Cardiac muscle cell (in vitro differentiated cells and primary cell): Measurements from ENCODE around the gene RTL10. TPM values are rescaled to one million over a fixed set of nuclear protein-coding genes. Genes with fewer than 3 reads are reported as not detected.
A peak's percentile ranks its signal among the peaks of the same experiment; 100 is the strongest.

ENCODE experiments used
- DNase-seq, 2 donors: peaks; one replicate each; pipeline versions ENCODE4 v3.0.0 to v3.0.0-alpha.2; 2010 to 2017; ENCODE audit warnings: low read depth in 1 of 2, low spot score in 1 of 2
- H3K27ac ChIP-seq: fragments of 200-600 bp; sonication (generic); 2 replicates; pipeline ENCODE4 v1.5.1; 2016
- H3K27me3 ChIP-seq: fragments of 200-600 bp; sonication (generic); 2 replicates; pipeline ENCODE4 v1.6.0; 2016; ENCODE audit warnings: control low read depth
- H3K36me3 ChIP-seq: fragments of 200-600 bp; sonication (generic); 2 replicates; pipeline ENCODE4 v1.5.1; 2016; ENCODE audit warnings: control low read depth
- H3K4me1 ChIP-seq: fragments of 200-600 bp; sonication (generic); 2 replicates; pipeline ENCODE4 v1.8.1; 2017; ENCODE audit warnings: low read depth, mild to moderate bottlenecking, mixed run types
- H3K4me3 ChIP-seq: fragments of 200-600 bp; sonication (generic); 2 replicates; pipeline ENCODE4 v1.5.1; 2016; ENCODE audit warnings: mild to moderate bottlenecking
- H3K9me3 ChIP-seq: fragments of 200-600 bp; sonication (generic); 2 replicates; pipeline ENCODE4 v1.5.1; 2017; ENCODE audit warnings: low read depth, mild to moderate bottlenecking, control low read depth
- polyA plus RNA-seq: library from polyadenylated mRNA; unstranded; fragments of >200 nt; fragmentation: Nextera tagmentation; extraction: Ambion mirVana; gene quantifications from 2 replicates; pipeline ENCODE4 v1.2.1, GENCODE V29; 2016
- total RNA-seq: library from RNA; depleted of rRNA; stranded (reverse); fragments of >200 nt; gene quantifications from 2 replicates; pipeline ENCODE4 v1.2.3, GENCODE V29; 2016
- TF ChIP-seq, protein P1 (sequence below): IDR thresholded peaks from 2 replicates; pipeline ENCODE4 v1.5.1; 2012; ENCODE audit warnings: low read depth, mild to moderate bottlenecking, low read length

Gene RTL10
- total and polyA plus RNA-seq, 2 experiments from 2014 or later: 11.9 to 20.9 TPM

DNA sequence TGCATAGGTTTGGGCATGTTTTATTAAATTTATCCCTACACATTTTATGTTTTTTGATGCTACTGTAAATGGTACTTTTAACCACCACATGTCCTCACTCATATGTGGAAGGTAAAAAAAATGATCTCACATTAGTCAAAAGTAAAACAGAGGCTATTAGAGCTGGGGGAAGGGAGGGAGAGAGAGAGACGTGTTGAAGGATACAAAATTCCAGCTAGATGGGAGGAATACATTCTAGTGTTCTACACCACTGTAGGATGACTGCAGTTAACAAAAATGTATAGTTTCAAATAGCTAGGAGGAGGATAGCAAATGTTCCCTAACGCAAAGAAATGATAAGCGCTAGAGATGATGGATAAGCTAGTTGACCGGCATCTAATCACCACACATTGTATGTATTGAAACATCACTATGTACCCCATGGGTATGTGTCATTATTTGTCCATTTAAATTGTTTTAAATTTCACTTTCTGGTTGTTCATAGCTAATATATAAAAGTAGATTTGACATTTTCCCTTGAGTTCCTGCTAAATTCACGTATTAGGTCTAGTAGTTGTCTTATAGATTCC lies 9.9 kb upstream of the RTL10 start:
- DNase-seq: peak in 1 of 2 donors; percentile 66
- Histone ChIP-seq H3K36me3 (no peaks in the 10 kb centered on the region), H3K4me3 (no peak overlapping the region), H3K9me3 (no peaks in the 10 kb centered on the region), H3K27ac (no peak overlapping the region), H3K27me3 (no peaks in the 10 kb centered on the region), H3K4me1 (no peaks in the 10 kb centered on the region)
- TF ChIP-seq, protein P1, sequence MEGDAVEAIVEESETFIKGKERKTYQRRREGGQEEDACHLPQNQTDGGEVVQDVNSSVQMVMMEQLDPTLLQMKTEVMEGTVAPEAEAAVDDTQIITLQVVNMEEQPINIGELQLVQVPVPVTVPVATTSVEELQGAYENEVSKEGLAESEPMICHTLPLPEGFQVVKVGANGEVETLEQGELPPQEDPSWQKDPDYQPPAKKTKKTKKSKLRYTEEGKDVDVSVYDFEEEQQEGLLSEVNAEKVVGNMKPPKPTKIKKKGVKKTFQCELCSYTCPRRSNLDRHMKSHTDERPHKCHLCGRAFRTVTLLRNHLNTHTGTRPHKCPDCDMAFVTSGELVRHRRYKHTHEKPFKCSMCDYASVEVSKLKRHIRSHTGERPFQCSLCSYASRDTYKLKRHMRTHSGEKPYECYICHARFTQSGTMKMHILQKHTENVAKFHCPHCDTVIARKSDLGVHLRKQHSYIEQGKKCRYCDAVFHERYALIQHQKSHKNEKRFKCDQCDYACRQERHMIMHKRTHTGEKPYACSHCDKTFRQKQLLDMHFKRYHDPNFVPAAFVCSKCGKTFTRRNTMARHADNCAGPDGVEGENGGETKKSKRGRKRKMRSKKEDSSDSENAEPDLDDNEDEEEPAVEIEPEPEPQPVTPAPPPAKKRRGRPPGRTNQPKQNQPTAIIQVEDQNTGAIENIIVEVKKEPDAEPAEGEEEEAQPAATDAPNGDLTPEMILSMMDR: no peak

DNA sequence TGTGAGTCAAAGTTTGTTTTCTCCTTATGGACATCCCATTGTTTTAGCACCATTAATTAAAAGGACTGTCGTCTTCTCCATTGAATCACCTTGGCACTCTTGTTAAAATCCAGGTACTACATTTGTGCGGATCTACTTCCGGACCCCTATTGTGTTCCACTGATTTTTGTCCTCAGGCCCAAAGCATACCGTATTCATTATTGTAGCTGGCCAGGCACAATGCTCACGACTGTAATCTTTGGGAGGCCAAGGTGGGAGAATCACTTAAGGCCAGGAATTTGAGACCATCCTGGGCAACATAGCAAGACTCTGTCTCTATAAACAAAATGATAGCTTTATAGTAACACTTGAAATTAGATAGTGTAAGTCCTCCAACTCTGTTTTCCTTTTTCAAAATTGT lies 8.9 kb upstream of the RTL10 start:
- Histone ChIP-seq H3K4me1 (no peaks in the 10 kb centered on the region), H3K27me3 (no peaks in the 10 kb centered on the region)
- TF ChIP-seq, protein P1: no peak

DNA sequence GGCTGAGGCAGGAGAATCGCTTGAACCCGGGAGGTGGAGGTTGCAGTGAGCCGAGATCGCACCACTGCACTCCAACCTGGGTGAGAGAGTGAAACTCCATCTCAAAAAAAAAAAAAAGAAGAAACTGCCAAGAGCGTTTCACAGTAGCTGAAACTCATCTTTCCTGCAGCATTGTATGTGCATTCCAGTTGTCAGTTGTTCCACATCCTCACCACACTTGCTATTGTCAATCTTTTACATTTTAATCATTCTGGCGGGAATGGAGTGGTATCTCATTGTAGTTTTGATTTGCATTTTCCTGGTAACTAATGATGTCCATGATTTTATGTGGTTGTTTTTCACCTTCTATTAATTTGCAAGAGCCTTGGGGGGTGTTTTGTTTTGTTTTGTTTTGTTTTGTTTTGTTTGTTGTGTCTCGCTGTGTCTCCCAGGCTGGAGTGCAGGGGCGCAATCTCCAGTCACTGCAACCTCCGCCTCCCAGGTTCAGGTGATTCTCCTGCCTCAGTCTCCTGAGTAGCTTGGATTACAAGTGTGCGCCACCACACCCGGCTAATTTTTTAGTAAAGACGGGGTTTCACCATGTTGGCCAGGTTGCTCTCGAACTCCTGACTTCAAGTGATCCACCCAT lies 8.1 kb upstream of the RTL10 start:
- Histone ChIP-seq H3K36me3 (no peaks in the 10 kb centered on the region), H3K27me3 (no peaks in the 10 kb centered on the region), H3K4me1 (no peaks in the 10 kb centered on the region), H3K4me3 (no peak overlapping the region), H3K9me3 (no peaks in the 10 kb centered on the region), H3K27ac (no peak overlapping the region)
- no peak for DNase-seq
- TF ChIP-seq, protein P1: no peak

More for the DNA sequence above, 8.9 kb upstream of the RTL10 start:
- H3K9me3 ChIP-seq: no peaks in the 10 kb centered on the region
- H3K36me3 ChIP-seq: no peaks in the 10 kb centered on the region
- DNase-seq: no peak
- no peak overlapping the region for H3K4me3 ChIP-seq
- no peak overlapping the region for H3K27ac ChIP-seq

DNA sequence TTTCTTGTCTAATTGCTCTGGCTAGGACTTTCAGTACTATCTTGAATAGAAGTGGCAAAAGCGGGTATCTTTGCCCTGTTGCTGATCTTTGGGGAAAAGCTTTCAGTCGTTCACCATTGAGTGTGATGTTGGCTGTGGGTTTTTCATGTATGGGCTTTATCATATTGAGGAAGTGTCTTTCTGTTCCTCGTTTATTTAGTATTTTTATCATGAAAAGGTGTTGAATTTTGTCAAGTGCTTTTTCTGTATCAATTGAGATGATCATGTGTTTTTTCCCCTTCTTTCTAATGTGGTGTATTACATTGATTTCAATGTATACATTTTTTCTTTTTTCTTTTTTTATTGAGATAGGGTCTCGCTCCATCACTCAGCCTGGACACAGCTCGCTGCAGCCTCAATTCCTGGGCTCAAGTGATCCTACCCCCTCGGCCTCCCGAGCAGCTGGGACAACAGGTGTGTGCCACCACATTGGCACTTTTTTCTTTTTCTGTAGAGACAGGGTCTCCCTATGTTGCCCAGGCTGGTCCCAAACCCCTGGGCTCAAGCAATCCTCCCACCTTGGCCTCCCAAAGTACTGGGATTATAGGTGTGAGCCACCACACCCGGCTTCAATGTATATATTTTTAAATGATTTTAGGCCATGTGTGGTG lies 5.3 kb upstream of the RTL10 start:
- Histone ChIP-seq H3K27me3 (no peaks in the 10 kb centered on the region), H3K4me3 (no peak overlapping the region), H3K9me3 (no peaks in the 10 kb centered on the region), H3K27ac (no peak overlapping the region), H3K4me1 (no peaks in the 10 kb centered on the region), H3K36me3 (no peaks in the 10 kb centered on the region)
- TF ChIP-seq, protein P1: no peak
- DNase-seq: no peak

DNA sequence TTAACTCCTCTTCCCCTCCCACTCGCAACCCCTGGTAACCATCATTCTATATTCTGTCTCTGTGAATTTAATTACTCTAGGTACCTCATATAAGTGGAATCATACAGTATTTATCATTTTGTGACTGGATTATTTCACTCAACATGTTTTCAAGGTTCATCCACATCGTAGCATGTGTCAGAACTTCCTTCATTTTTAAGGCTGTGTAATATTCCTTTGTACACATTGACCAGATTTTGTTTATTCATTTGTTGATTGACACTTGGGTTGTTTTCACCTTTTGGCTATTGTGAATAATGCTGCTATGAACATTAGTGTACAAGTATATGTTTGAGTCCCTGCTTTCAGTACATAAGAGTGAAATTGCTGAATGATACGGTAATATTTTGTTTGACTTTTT lies 2.7 kb upstream of the RTL10 start:
- no peak for DNase-seq
- Histone ChIP-seq H3K9me3 (no peaks in the 10 kb centered on the region), H3K36me3 (no peaks in the 10 kb centered on the region), H3K4me3 (no peak overlapping the region), H3K4me1 (peaks cover 8% of the 10 kb centered on the region), H3K27me3 (no peaks in the 10 kb centered on the region), H3K27ac (no peak overlapping the region)
- TF ChIP-seq, protein P1: no peak
